ENCODE measurements around the gene APOH.

APOH gene

GRCh38 chr17:66200685-66201092, 28.5 kb downstream of the APOH start:
- H3K36me3 Mint-ChIP-seq (ENCODE audit: low read depth): no peaks in the 10 kb centered on the region
- H3K4me3 Mint-ChIP-seq: no peak overlapping the region
- TF ChIP-seq, protein P1, sequence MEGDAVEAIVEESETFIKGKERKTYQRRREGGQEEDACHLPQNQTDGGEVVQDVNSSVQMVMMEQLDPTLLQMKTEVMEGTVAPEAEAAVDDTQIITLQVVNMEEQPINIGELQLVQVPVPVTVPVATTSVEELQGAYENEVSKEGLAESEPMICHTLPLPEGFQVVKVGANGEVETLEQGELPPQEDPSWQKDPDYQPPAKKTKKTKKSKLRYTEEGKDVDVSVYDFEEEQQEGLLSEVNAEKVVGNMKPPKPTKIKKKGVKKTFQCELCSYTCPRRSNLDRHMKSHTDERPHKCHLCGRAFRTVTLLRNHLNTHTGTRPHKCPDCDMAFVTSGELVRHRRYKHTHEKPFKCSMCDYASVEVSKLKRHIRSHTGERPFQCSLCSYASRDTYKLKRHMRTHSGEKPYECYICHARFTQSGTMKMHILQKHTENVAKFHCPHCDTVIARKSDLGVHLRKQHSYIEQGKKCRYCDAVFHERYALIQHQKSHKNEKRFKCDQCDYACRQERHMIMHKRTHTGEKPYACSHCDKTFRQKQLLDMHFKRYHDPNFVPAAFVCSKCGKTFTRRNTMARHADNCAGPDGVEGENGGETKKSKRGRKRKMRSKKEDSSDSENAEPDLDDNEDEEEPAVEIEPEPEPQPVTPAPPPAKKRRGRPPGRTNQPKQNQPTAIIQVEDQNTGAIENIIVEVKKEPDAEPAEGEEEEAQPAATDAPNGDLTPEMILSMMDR (IDR thresholded peaks at IDR 0.05; ENCODE audit: unreplicated experiment in 3 of 3): peak; percentile 61 to 72 (median 63)
- H3K27me3 Mint-ChIP-seq (ENCODE audit: low read depth): no peaks in the 10 kb centered on the region
- H3K27ac Mint-ChIP-seq: peak overlapping the region in 1 of 3 experiments; percentile 4
- no peaks in the 10 kb centered on the region for H3K4me1 Mint-ChIP-seq
- peaks cover 2% of the 10 kb centered on the region for H3K9me3 Mint-ChIP-seq

- TF ChIP-seq, protein P1 (IDR thresholded peaks at IDR 0.05; ENCODE audit: unreplicated experiment in 3 of 3): no peak
- H3K4me1 Mint-ChIP-seq: no peaks in the 10 kb centered on the region
- H3K36me3 Mint-ChIP-seq (ENCODE audit: low read depth): no peaks in the 10 kb centered on the region
- H3K9me3 Mint-ChIP-seq: no peaks in the 10 kb centered on the region
- H3K4me3 Mint-ChIP-seq: no peak overlapping the region
- no peaks in the 10 kb centered on the region for H3K27me3 Mint-ChIP-seq (ENCODE audit: low read depth)
- no peak overlapping the region for H3K27ac Mint-ChIP-seq
Observed at GRCh38 chr17:66198242-66198641, 31.0 kb downstream of the APOH start.

DNA sequence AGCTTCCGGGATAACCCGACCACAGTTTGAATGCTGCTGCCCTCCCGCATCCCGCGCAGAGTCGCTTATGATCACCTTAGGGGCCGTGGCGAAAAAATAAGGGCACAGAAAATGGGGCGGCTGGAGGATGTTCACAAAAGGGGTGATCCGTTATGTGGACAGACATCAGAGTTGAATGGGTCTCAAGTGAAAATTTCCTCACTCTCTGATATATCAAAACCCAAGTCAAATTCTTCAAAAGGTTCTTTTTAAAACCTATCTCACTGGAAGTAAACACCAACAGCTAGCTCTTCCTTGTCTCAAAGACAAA, 36.9 kb downstream of the APOH start:
- Mint-ChIP-seq H3K27ac (peak overlapping the region; percentile 79 to 89 (median 81)), H3K4me3 (peak overlapping the region; percentile 86 to 91 (median 88)), H3K4me1 (peaks cover 20% of the 10 kb centered on the region), H3K9me3 (no peaks in the 10 kb centered on the region), H3K27me3 (ENCODE audit: low read depth) (no peaks in the 10 kb centered on the region), H3K36me3 (ENCODE audit: low read depth) (no peaks in the 10 kb centered on the region)
- TF ChIP-seq, protein P1 (IDR thresholded peaks at IDR 0.05; ENCODE audit: unreplicated experiment in 3 of 3): no peak

- H3K4me3 Mint-ChIP-seq: peak within 1 kb of the TSS; percentile 88 to 91 (median 91)
- H3K36me3 Mint-ChIP-seq (ENCODE audit: low read depth): no peaks in the 10 kb centered on the region
- H3K27ac Mint-ChIP-seq: peak within 1 kb of the TSS; percentile 79 to 89 (median 81)
- peaks cover 20% of the 10 kb centered on the region for H3K4me1 Mint-ChIP-seq
- TF ChIP-seq, protein P1 (IDR thresholded peaks at IDR 0.05; ENCODE audit: unreplicated experiment in 3 of 3): no peak
- H3K9me3 Mint-ChIP-seq: no peaks in the 10 kb centered on the region
- H3K27me3 Mint-ChIP-seq (ENCODE audit: low read depth): no peaks in the 10 kb centered on the region
Observed at GRCh38 chr17:66191593-66192377, 37.4 kb downstream of the APOH start, which contains the start of gene CEP112. TSS of gene CEP112 (minus strand) at chr17:66192133.

DNA sequence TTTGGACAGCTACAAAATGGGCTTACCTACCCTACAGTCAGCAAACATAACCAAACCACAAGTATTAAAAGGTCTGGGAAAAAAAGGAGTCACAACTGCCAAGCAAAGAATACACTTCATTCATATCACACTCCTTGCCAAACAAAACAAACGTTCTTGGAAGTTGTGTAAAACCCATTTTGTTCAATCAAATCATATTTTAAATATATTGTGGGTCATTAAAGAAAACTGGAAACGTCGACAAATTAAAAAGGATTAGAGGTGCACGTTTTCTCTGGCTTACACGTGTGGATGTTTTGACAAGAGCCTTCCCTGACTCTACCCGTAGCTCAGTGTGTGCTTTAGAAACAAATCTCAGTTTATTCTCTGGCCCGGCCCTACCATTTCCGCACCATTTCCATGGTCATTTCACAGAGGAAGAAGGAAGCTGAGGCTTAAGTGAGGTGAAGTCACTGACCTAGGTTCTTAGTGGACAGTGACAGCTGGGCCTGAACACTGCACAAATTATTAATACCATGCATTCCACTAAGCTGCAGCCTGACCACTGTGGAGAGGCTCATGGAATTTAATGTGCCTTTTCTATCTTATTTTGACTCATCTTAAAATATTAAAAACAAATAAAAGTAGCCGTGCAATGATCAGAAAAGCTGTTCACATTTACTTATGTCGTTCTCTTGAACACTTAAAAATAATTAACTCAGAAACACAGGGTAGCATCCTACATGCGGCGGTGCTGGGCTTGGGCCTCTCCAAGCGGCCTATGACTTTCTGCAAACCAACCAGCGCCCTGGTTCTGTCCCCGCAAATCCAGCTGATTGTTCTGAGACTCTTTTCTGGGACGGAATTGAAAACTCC, 38.2 kb downstream of the APOH start:
- Mint-ChIP-seq H3K4me3 (peak overlapping the region; percentile 88 to 91 (median 91)), H3K4me1 (peaks cover 20% of the 10 kb centered on the region), H3K27me3 (ENCODE audit: low read depth) (no peaks in the 10 kb centered on the region), H3K36me3 (ENCODE audit: low read depth) (no peaks in the 10 kb centered on the region), H3K9me3 (no peaks in the 10 kb centered on the region), H3K27ac (peak overlapping the region; percentile 53 to 81 (median 65))
- TF ChIP-seq, protein P1 (IDR thresholded peaks at IDR 0.05; ENCODE audit: unreplicated experiment in 3 of 3): no peak

All from nephron (organoid).